Measurements from ENCODE around the gene AATF. TPM values are rescaled to one million over a fixed set of nuclear protein-coding genes. Genes with fewer than 3 reads are reported as not detected.
A peak's percentile ranks its signal among the peaks of the same experiment; 100 is the strongest.

AATF gene
- total RNA-seq, 2 experiments from 2014 or later, result 58.9 to 69.8 TPM

DNA sequence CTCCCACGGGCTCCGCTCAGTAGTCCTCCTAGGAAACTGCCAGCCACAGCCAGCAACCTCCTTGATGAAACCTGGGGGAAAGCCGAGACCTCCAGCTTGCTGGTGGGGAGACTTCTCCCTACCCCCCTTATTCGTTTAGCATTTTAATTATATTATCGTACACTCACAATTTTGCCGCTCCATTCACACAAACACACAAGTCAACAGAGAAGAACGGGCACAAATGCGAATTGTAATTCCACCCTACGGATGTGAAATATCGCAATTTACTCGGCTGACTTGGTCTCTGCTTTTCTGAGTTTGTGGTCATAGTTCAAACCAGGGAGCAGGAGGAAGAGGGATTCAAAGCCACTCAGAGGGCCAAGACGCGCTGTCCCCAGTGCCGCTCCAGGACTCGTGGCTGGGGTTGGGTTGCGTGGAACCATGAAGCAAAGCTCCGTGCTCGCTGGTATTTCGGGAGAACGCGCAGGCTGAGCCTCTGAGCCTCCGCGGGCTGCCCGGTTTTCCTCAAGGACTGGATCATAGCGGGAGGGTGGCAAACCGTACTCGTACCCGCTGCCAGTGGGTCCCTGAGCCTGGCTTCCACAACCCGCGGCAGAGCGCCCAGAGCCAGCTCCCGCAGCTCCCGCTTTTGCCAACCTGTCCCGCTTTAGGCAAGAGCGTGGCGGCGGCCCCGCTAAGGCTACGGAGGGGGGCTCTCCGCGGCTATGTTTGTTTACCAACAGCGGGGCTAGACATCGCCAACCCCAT is 9.5 kb upstream of the AATF start:
- H3K27ac Mint-ChIP-seq, result no peak overlapping the region

DNA sequence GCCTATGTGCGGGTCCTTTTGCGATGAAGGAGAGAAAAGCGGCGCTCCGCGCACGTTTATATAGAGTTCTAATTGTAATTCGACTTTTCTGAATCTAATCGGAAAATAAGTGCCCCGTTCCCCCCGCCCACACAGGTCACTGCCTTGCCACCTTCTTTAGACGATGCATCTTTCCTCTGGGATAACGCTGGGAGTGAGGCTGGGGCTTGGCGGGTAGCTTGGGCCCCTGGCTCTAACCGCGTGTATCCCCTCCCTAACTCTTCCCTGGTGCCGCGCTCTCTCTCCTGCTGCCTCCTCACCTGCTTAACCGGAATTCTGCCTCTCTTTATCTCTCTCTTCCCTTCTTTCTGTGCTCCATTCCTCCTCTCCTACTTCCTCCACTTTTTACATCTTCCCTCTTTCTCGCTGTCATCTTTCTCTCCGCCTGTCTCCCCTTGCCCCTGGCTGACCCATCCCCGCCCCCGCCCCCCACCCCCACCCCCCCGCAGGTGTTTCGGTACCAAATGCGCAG is 8.9 kb upstream of the AATF start:
- intact Hi-C loops (cut with micrococcal nuclease), result loop anchor here (10.0 kb wide), 2 partner anchors 395 to 805 kb away; partner anchors contain the start of genes GGNBP2 and HNF1B
- H3K9me3 Mint-ChIP-seq, result no peaks in the 10 kb centered on the region
- H3K36me3 Mint-ChIP-seq (ENCODE audit: low read depth), result no peaks in the 10 kb centered on the region
- H3K27me3 Mint-ChIP-seq (ENCODE audit: low read depth), result peaks cover 81% of the 10 kb centered on the region
- DNase-seq, result no peak
- no peak overlapping the region for H3K27ac Mint-ChIP-seq
- peak overlapping the region; percentile 7 for H3K4me3 Mint-ChIP-seq
- CTCF ChIA-PET, result no interaction called here
- H3K4me1 Mint-ChIP-seq (ENCODE audit: low read depth), result peaks cover 55% of the 10 kb centered on the region

More for the DNA sequence above, 9.5 kb upstream of the AATF start:
- H3K9me3 Mint-ChIP-seq, result no peaks in the 10 kb centered on the region
- CTCF ChIA-PET, result no interaction called here
- intact Hi-C loops (cut with micrococcal nuclease), result loop anchor here (10.0 kb wide), 1 partner anchor 806 kb away; the partner anchor contains the start of gene HNF1B
- DNase-seq, result no peak
- peaks cover 76% of the 10 kb centered on the region for H3K27me3 Mint-ChIP-seq (ENCODE audit: low read depth)
- H3K4me3 Mint-ChIP-seq, result no peak overlapping the region
- H3K4me1 Mint-ChIP-seq (ENCODE audit: low read depth), result peaks cover 56% of the 10 kb centered on the region
- no peaks in the 10 kb centered on the region for H3K36me3 Mint-ChIP-seq (ENCODE audit: low read depth)

DNA sequence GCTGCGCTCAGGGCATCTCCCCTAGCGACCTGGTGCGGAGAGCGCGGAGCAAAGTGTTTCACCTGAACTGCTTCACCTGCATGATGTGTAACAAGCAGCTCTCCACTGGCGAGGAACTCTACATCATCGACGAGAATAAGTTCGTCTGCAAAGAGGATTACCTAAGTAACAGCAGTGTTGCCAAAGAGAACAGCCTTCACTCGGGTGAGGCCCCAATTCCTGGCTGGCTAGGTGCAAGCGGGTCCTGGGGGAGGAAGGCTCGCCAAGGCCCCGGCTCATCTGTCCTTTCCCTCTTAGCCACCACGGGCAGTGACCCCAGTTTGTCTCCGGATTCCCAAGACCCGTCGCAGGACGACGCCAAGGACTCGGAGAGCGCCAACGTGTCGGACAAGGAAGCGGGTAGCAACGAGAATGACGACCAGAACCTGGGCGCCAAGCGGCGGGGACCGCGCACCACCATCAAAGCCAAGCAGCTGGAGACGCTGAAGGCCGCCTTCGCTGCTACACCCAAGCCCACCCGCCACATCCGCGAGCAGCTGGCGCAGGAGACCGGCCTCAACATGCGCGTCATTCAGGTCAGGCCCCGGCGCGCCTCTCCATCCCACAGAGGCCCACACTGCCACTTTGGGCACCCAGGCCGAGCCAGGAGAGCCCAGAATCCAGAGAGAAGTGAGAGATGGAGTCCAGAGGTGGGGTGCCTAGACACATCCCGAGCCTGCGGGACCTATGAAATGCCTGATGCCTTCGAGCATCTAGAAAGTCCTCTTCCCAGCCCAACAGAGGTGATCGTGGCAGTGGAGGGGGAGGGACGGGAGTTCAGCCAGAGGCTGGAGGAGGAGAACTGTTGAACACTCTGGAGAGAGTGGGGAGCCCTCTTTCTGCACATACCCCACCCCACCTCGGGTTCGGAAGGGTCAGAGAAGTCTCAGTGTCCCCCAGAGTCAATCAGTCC is 8.2 kb upstream of the AATF start:
- no peak overlapping the region for H3K27ac Mint-ChIP-seq
- intact Hi-C loops (cut with micrococcal nuclease), result loop anchor here (10.0 kb wide), 1 partner anchor 396 kb away; the partner anchor contains the start of gene GGNBP2
- H3K4me3 Mint-ChIP-seq, result no peak overlapping the region
- no peak for DNase-seq
- H3K36me3 Mint-ChIP-seq (ENCODE audit: low read depth), result no peaks in the 10 kb centered on the region
- H3K4me1 Mint-ChIP-seq (ENCODE audit: low read depth), result peaks cover 48% of the 10 kb centered on the region
- peaks cover 79% of the 10 kb centered on the region for H3K27me3 Mint-ChIP-seq (ENCODE audit: low read depth)
- H3K9me3 Mint-ChIP-seq, result no peaks in the 10 kb centered on the region
- CTCF ChIA-PET, result no interaction called here

DNA sequence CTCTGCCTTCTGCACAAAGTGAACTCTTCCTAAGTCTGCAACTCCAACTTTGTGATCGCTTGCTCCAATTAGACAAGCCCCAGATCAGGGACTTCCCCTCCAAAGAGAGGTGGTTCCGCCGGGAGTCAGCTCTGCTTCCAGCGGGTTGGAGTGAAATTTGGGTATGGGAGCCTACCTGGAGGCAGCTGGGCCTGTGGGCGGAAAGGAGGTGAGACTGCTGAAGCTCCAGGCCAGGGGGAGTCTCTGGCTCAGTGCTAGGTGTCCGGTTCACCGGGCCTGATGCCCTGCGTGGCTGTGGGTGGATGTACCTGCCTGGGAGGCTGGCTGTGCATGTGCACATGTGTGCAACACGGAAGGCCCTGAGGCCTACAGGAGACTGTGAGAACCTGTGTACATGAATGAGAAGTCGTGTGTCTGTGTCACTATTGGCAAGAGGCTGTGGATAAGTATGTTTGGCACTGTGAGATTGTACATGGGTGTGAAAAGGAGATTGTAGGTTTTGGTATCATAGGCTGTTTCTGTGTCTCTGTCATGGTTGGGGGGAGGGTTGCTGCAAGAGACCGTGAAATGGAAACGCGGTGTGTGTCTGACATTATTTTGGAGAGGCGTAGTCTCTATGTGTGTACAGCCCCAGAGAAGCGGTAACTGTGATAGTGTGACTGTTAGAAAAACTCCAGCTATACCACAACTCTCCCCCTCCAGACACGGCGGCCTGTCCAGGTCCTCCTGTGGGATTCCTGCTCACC is 7.3 kb upstream of the AATF start:
- intact Hi-C loops (cut with micrococcal nuclease), result loop anchor here (10.0 kb wide), 1 partner anchor 397 kb away; the partner anchor contains the start of gene GGNBP2
- Mint-ChIP-seq H3K27ac (no peak overlapping the region), H3K27me3 (ENCODE audit: low read depth) (peaks cover 78% of the 10 kb centered on the region), H3K9me3 (no peaks in the 10 kb centered on the region), H3K36me3 (ENCODE audit: low read depth) (no peaks in the 10 kb centered on the region), H3K4me1 (ENCODE audit: low read depth) (peaks cover 39% of the 10 kb centered on the region), H3K4me3 (no peak overlapping the region)
- CTCF ChIA-PET, result interaction anchor here (0.6 kb wide), 1 partner anchor 313 kb away, joined by 4 read pairs; no protein-coding TSS in a partner anchor
- DNase-seq, result no peak

DNA sequence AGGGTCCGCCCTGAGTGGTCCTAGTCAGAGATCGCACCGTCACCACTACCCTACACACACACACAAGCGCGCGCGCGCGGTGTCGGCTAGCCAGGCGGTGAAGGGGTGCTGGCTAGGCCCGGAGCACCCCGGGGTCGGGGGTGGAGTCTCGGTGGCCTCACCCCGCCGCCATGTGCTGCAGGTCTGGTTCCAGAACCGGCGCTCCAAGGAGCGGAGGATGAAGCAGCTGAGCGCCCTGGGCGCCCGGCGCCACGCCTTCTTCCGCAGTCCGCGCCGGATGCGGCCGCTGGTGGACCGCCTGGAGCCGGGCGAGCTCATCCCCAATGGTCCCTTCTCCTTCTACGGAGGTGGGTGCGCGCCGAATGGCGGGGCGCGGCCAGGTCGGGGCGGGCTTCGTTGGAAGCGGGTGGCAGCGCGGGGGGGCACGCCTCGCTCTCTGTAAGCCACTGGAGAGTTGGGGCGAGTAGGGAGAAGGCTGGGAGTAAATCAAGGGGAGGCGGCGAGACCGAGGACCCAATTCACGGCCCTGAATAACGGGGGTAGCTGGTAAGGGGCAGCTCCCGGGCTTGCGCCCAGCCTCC is 6.6 kb upstream of the AATF start:
- no peaks in the 10 kb centered on the region for H3K36me3 Mint-ChIP-seq (ENCODE audit: low read depth)
- H3K9me3 Mint-ChIP-seq, result no peaks in the 10 kb centered on the region
- peaks cover 80% of the 10 kb centered on the region for H3K27me3 Mint-ChIP-seq (ENCODE audit: low read depth)
- peaks cover 34% of the 10 kb centered on the region for H3K4me1 Mint-ChIP-seq (ENCODE audit: low read depth)
- H3K27ac Mint-ChIP-seq, result no peak overlapping the region
- intact Hi-C loops (cut with micrococcal nuclease), result loop anchor here (10.0 kb wide), 1 partner anchor 397 kb away; the partner anchor contains the start of gene GGNBP2
- no peak overlapping the region for H3K4me3 Mint-ChIP-seq
- no peak for DNase-seq
- CTCF ChIA-PET, result no interaction called here

DNA sequence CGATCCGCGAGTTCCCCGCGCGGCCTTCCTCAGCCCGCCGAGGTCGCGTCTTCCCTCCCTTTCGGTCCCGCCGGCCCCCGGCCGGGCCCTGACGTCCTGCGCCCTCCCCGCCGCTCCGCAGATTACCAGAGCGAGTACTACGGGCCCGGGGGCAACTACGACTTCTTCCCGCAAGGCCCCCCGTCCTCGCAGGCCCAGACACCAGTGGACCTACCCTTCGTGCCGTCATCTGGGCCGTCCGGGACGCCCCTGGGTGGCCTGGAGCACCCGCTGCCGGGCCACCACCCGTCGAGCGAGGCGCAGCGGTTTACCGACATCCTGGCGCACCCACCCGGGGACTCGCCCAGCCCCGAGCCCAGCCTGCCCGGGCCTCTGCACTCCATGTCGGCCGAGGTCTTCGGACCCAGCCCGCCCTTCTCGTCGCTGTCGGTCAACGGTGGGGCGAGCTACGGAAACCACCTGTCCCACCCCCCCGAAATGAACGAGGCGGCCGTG is 6.1 kb upstream of the AATF start:
- H3K4me3 Mint-ChIP-seq, result no peak overlapping the region
- H3K27me3 Mint-ChIP-seq (ENCODE audit: low read depth), result peaks cover 76% of the 10 kb centered on the region
- CTCF ChIA-PET, result no interaction called here
- DNase-seq, result no peak
- peaks cover 29% of the 10 kb centered on the region for H3K4me1 Mint-ChIP-seq (ENCODE audit: low read depth)
- intact Hi-C loops (cut with micrococcal nuclease), result loop anchor here (10.0 kb wide), 1 partner anchor 398 kb away; the partner anchor contains the start of gene GGNBP2
- H3K9me3 Mint-ChIP-seq, result no peaks in the 10 kb centered on the region
- H3K27ac Mint-ChIP-seq, result no peak overlapping the region
- H3K36me3 Mint-ChIP-seq (ENCODE audit: low read depth), result no peaks in the 10 kb centered on the region

DNA sequence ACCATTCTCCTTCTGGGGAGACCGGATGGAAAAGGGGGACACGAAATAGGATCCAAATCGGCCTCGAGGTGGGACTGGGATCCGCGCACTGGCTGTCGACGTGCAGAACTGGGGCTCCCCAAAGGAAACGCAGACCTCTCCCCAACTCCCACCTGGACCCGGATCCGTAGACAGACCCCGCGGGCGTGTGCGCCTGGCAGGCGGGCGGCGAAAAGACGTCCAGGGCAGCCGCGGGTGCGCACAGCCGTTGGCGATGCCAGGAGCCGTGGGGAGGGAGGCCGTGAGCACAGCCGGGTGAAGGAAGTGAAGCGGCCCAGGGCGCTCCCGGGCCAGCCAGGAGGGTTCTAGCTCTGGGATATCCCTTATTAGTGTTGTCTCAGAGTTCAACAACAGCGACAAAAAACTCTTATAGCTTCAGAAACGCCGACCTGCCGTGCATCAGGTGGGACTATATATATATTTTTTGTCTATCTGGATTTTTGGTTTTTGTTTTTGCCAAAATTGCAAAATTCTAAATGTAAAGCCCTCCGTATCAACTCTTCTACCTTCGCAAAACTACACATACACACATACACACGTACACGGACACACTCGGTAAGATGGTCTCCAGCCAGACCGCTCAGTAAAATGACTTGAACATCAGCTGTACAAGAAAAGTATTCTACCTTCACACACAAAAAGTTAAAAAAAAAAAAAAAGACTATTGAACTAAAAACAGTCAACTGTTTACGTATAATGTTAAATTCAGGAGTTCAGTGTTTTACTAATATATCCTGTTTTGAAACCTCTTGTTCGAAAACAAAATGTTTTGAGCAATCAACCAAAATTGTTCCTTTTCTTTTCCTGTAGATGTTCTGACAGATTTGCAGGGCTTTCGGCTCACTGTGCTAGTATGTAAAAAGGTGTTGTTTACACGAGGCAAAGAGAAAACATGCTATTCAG is 5.2 kb upstream of the AATF start:
- intact Hi-C loops (cut with micrococcal nuclease), result loop anchor here (10.0 kb wide), 1 partner anchor 399 kb away; the partner anchor contains the start of gene GGNBP2
- no peak for DNase-seq
- Mint-ChIP-seq H3K36me3 (ENCODE audit: low read depth) (no peaks in the 10 kb centered on the region), H3K4me3 (no peak overlapping the region), H3K4me1 (ENCODE audit: low read depth) (peaks cover 28% of the 10 kb centered on the region), H3K27me3 (ENCODE audit: low read depth) (peaks cover 68% of the 10 kb centered on the region), H3K9me3 (no peaks in the 10 kb centered on the region), H3K27ac (peak overlapping the region; percentile 48)
- CTCF ChIA-PET, result no interaction called here

DNA sequence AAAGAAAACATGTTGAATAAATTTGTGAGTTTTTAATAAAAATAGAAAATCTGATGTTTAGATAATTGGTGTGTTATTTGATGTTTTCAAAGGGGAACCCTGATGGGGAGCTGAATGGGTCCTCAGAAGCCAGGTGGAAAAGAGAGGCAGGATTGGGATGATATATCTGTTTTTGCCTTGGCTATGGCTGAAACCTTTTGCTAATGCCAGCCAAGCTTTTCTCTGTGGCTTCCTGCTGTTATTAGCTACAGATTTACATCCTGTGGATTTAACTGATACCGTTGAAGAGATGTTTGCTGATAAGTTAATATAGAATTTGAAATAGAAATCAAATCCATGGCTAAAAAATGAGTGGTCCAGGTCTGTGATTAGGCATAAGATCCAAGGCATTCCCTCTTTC is 4.2 kb upstream of the AATF start:
- CTCF ChIA-PET, result interaction anchor here (0.6 to 1.2 kb wide), 2 partner anchors 13 to 204 kb away, joined by 3 read pairs; no protein-coding TSS in a partner anchor
- Mint-ChIP-seq H3K9me3 (no peaks in the 10 kb centered on the region), H3K27ac (no peak overlapping the region), H3K4me3 (no peak overlapping the region), H3K36me3 (ENCODE audit: low read depth) (no peaks in the 10 kb centered on the region), H3K4me1 (ENCODE audit: low read depth) (peaks cover 24% of the 10 kb centered on the region), H3K27me3 (ENCODE audit: low read depth) (peaks cover 60% of the 10 kb centered on the region)
- intact Hi-C loops (cut with micrococcal nuclease), result loop anchor here (10.0 kb wide), 1 partner anchor 400 kb away; the partner anchor contains the start of gene GGNBP2
- DNase-seq, result no peak

DNA sequence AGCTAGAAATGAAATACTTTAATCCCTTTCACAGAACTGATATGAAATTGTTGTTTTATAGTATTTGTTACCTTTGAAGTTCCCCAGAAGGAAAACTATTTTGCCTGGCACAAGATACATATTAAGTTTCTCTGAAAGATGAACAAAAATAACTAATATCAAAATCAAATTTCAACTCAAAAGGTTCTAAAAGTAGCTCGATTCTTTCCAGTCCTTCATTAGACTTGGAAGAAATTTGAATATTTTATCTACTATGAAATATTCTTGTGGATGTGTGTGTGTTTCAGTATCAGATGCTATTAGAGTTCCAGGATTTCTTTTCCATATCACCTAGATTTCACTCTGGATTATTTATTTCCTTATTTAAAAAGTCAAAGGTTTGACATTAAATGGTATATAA is 3.6 kb upstream of the AATF start:
- Mint-ChIP-seq H3K4me3 (no peak overlapping the region), H3K9me3 (no peaks in the 10 kb centered on the region), H3K4me1 (ENCODE audit: low read depth) (peaks cover 27% of the 10 kb centered on the region), H3K27me3 (ENCODE audit: low read depth) (peaks cover 54% of the 10 kb centered on the region), H3K36me3 (ENCODE audit: low read depth) (peaks cover 3% of the 10 kb centered on the region), H3K27ac (no peak overlapping the region)
- intact Hi-C loops (cut with micrococcal nuclease), result loop anchor here (10.0 kb wide), 1 partner anchor 400 kb away; the partner anchor contains the start of gene GGNBP2
- no peak for DNase-seq
- CTCF ChIA-PET, result interaction anchor here (1.2 kb wide), 1 partner anchor 13 kb away, joined by 3 read pairs; no protein-coding TSS in a partner anchor

DNA sequence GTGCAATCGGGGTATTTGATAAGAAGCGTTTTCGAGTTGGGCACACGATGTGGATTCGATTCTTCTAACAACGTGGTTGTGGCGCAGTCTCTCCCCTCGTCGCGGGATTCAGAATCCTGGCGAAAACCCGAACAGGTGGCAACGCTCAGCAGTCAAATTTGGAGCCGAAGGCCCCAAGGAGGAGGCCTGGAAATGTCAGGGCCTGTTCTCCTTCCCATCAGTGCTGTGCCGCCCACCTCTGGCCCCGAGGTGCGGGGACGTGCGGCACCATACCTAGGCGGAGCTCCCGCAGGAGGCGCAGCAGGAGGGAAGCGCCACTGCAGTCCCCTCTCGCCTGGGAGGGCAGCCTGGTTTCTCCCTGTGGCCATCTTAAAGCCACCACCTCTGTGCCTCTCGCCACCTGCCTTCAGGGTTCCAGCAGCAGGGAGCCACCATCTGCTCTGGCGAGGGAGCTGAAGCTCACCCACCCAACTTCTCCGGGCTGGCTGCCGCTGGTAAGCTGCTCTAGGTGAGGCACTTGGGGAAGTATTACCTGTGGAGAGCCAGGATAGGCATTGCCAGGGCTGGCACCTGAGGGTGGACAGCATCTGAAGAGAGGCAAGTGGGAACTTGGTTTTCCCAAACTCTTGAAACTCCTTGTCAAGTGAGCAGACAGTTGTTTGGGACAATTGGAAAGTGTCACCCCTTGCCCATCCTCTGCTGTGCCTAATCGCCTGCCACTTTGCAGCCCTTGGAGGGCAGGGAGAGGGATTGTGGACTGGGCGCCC is 2.6 kb upstream of the AATF start:
- Mint-ChIP-seq H3K9me3 (no peaks in the 10 kb centered on the region), H3K36me3 (ENCODE audit: low read depth) (peaks cover 13% of the 10 kb centered on the region), H3K27me3 (ENCODE audit: low read depth) (peaks cover 44% of the 10 kb centered on the region), H3K27ac (no peak overlapping the region), H3K4me3 (no peak overlapping the region), H3K4me1 (ENCODE audit: low read depth) (peaks cover 37% of the 10 kb centered on the region)
- CTCF ChIA-PET, result no interaction called here
- intact Hi-C loops (cut with micrococcal nuclease), result loop anchor here (10.0 kb wide), 1 partner anchor 401 kb away; the partner anchor contains the start of gene GGNBP2
- DNase-seq, result no peak
